ENCODE measurements around the gene DHX15.
"Not testable (repeated sequence)": the region's sequence is repeated elsewhere in the genome, so short reads cannot be mapped to it uniquely, and the experiment has no call there.

Gene DHX15

GRCh38 chr4:24510091-24510490 is 74.3 kb downstream of the DHX15 start:
- no peak for DNase-seq (ENCODE audit: low spot score)
- TF ChIP-seq CTCF (IDR thresholded peaks at IDR 0.05; ENCODE audit: extremely low read depth, missing control alignments): no peak

GRCh38 chr4:24508541-24508940 is 75.8 kb downstream of the DHX15 start:
- no peak for DNase-seq (ENCODE audit: low spot score)
- TF ChIP-seq CTCF (IDR thresholded peaks at IDR 0.05; ENCODE audit: extremely low read depth, missing control alignments): no peak

GRCh38 chr4:24507439-24507838 is 76.9 kb downstream of the DHX15 start:
- no peak for DNase-seq (ENCODE audit: low spot score)
- TF ChIP-seq CTCF (IDR thresholded peaks at IDR 0.05; ENCODE audit: extremely low read depth, missing control alignments): no peak

- not testable (repeated sequence) for DNase-seq (ENCODE audit: low spot score)
Observed at GRCh38 chr4:24503090-24503489, 81.3 kb downstream of the DHX15 start.

- no peak for DNase-seq (ENCODE audit: low spot score)
- no peak for TF ChIP-seq CTCF (IDR thresholded peaks at IDR 0.05; ENCODE audit: extremely low read depth, missing control alignments)
Observed at GRCh38 chr4:24497221-24497620, 87.1 kb downstream of the DHX15 start.

- DNase-seq (ENCODE audit: low spot score): no peak
- TF ChIP-seq CTCF (IDR thresholded peaks at IDR 0.05; ENCODE audit: extremely low read depth, missing control alignments): no peak
Observed at GRCh38 chr4:24496597-24496996, 87.8 kb downstream of the DHX15 start.

- no peak for TF ChIP-seq CTCF (IDR thresholded peaks at IDR 0.05; ENCODE audit: extremely low read depth, missing control alignments)
- no peak for DNase-seq (ENCODE audit: low spot score)
Observed at GRCh38 chr4:24495388-24495787, 89.0 kb downstream of the DHX15 start.

- TF ChIP-seq CTCF (IDR thresholded peaks at IDR 0.05; ENCODE audit: extremely low read depth, missing control alignments): no peak
- DNase-seq (ENCODE audit: low spot score): no peak
Observed at GRCh38 chr4:24489870-24490269, 94.5 kb downstream of the DHX15 start.

All from GM20000 (cell line).